Posterior vena cava (tissue), 2 donors: ENCODE measurements around the gene SLC35F6. TPM values are rescaled to one million over a fixed set of nuclear protein-coding genes. Genes with fewer than 3 reads are reported as not detected.

Experiments
- DNase-seq: peaks from one replicate; pipeline ENCODE4 v3.0.0-alpha.2; 2020; ENCODE audit warnings: low spot score
- intact Hi-C, 2 donors: fragments of 100-400 bp; cut with DNase I; formaldehyde crosslinking; loops; one replicate each; pipeline versions ENCODE4 v1.14.1 to v1.14.2; 2022 to 2023
- total RNA-seq, 2 donors: library from RNA; stranded (reverse); fragmentation: NEBNext Ultra II Directional; extraction: Animal tissue kit (Norgen Biotek cat#: 25700); gene quantifications; one replicate each; pipeline ENCODE4 v1.2.1, GENCODE V29; 2021
- donor health status: DM: yes; HTN: yes; CAD: no.
- donor health status: DM: yes; HTN: yes; CAD: no.

SLC35F6 gene
- total RNA-seq, 2 donors from 2014 or later, result 38.8 to 39.4 TPM

DNA sequence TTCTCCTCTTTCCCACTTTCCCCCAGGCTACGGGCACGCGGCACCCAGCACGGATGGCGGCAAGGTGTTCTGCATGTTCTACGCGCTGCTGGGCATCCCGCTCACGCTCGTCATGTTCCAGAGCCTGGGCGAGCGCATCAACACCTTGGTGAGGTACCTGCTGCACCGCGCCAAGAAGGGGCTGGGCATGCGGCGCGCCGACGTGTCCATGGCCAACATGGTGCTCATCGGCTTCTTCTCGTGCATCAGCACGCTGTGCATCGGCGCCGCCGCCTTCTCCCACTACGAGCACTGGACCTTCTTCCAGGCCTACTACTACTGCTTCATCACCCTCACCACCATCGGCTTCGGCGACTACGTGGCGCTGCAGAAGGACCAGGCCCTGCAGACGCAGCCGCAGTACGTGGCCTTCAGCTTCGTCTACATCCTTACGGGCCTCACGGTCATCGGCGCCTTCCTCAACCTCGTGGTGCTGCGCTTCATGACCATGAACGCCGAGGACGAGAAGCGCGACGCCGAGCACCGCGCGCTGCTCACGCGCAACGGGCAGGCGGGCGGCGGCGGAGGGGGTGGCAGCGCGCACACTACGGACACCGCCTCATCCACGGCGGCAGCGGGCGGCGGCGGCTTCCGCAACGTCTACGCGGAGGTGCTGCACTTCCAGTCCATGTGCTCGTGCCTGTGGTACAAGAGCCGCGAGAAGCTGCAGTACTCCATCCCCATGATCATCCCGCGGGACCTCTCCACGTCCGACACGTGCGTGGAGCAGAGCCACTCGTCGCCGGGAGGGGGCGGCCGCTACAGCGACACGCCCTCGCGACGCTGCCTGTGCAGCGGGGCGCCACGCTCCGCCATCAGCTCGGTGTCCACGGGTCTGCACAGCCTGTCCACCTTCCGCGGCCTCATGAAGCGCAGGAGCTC, 36.2 kb upstream of the SLC35F6 start:
- intact Hi-C loops, result no loop called here
- DNase-seq, result no peak

DNA sequence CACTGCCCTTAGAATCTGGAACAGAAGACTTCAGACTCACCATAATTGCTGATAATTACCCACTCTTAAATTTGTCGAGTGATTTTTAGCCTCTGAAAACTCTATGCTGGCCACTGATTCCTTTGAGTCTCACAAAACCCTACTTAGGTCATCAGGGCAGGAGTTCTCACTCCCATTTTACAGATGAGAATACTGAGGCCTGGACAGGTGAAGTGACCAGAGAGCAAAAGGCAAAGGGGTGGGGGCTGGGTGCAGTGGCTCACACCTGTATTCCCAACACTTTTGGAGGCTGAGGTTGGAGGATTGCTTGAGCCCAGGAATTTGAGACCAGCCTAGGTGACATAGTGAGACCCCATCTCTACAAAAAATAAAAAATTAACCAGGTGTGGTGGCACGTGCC, 34.8 kb upstream of the SLC35F6 start:
- DNase-seq, result no peak
- intact Hi-C loops, result no loop called here

GRCh38 chr2:26730549-26731344, 33.3 kb upstream of the SLC35F6 start:
- DNase-seq, result no peak
- intact Hi-C loops, result loop anchor here in 1 of 2 donors (5.0 kb wide), 1 partner anchor 53 kb away; no protein-coding TSS in a partner anchor

GRCh38 chr2:26731714-26732113, 32.4 kb upstream of the SLC35F6 start:
- intact Hi-C loops, result loop anchor here in 1 of 2 donors (5.0 kb wide), 1 partner anchor 54 kb away; no protein-coding TSS in a partner anchor

DNA sequence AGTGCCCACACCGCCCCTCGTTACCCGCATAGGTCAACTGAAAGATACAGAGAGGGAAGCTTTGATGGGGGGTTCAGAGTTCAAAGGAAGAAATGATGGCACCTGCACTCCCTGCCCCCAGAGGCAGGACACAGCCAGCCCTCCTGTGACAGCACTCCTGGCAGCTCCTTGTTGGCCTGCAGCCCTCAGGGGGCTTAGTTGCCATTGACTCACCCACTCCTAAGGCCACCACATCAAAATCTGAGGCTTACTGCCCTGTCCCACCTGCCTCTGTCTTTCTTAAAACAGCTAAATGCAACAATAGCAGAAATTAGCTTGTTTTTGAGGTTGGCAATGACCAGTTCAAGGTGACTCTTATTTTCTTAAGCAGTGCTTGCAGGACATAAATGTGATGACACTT, 31.6 kb upstream of the SLC35F6 start:
- DNase-seq, result no peak
- intact Hi-C loops, result loop anchor here in 1 of 2 donors (5.0 kb wide), 1 partner anchor 55 kb away; no protein-coding TSS in a partner anchor

More at GRCh38 chr2:26731714-26732113, 32.4 kb upstream of the SLC35F6 start:
- no peak for DNase-seq

DNA sequence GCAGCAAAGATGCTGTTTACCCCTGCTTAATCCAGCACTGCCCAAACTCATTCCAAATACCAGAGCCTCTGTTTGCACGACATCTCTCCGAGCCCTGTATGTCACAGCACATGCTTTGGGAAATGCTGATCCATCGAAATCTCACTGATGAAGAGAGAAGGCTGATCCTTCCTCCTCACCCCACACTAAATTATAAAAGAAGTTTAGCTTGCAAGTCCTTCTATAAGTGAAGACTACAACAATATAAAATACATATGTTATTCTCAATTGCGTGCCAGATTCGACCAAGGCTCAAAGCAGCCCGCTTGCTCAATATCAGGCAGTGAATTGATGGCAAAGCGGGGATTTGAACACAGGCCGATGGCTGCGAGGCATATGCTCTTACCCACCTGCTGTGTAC, 30.7 kb upstream of the SLC35F6 start:
- DNase-seq, result no peak
- intact Hi-C loops, result loop anchor here in 1 of 2 donors (5.0 kb wide), 1 partner anchor 56 kb away; no protein-coding TSS in a partner anchor

DNA sequence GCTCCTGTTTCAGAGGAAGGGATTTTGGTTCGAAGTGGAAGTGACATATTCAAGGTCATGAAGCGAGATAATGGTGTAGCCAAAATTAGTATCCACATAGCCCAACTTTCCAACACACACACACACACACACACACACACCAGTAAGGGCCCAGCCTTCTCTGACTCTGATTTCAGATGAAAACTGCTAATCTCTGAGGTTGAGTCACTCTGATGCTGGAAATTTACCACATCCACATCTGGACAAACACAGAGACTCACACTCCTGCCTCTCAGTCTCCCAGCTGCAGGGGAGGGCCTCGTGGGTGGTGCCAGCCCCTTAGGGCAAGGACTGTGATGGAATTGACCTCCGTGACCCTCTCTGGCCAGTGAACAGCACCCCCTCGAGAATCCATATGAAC, 29.0 kb upstream of the SLC35F6 start:
- no peak for DNase-seq
- intact Hi-C loops, result no loop called here

- DNase-seq, result no peak
- intact Hi-C loops, result no loop called here
Observed at GRCh38 chr2:26735883-26736588, 28.0 kb upstream of the SLC35F6 start.

DNA sequence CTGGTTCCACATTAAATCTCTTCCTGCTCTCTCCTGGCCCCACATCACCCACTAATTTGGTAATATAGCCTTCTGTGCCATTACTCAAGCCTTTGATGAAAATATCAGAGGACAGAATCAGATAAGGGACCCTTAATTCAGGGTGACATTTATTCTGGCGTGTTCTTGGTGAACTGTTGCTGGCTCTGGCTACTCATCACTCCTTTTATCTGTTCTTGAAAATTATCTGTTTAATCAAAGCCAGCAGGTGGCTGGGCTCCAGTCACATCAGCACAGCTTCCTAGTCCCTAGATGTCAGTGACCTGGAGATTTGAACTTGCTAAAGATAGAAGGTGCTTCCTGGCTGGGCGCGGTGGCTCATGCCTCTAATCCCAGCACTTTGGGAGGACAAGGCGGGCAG, 26.9 kb upstream of the SLC35F6 start:
- intact Hi-C loops, result no loop called here
- DNase-seq, result no peak

- DNase-seq, result no peak
- intact Hi-C loops, result no loop called here
Observed at GRCh38 chr2:26738481-26738880, 25.6 kb upstream of the SLC35F6 start.

GRCh38 chr2:26739514-26739913, 24.6 kb upstream of the SLC35F6 start:
- intact Hi-C loops, result no loop called here
- no peak for DNase-seq

DNA sequence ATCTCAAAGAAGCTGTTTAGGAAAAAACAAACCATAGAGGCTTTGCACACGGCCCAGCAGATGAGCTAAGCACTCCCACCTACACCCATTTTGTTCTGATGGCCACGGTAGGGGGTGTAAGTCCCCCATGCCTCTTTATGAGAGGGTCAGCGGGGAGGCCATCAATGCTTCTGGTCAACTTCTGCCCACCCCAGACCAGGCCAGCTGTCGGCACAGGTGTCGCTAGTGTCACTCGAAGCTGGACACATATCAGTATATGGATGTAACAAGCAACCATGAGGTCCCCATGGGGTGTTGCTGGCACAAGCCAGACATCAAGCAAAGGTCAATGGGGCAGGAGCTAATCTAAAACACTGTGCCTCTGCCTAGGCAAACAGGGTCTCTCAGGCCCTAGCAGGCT, 23.7 kb upstream of the SLC35F6 start:
- no peak for DNase-seq
- intact Hi-C loops, result no loop called here

GRCh38 chr2:26740890-26741302, 23.2 kb upstream of the SLC35F6 start:
- no peak for DNase-seq
- intact Hi-C loops, result no loop called here

GRCh38 chr2:26742048-26742770, 21.9 kb upstream of the SLC35F6 start:
- DNase-seq, result no peak
- intact Hi-C loops, result no loop called here

GRCh38 chr2:26743852-26744251, 20.2 kb upstream of the SLC35F6 start:
- no peak for DNase-seq
- intact Hi-C loops, result no loop called here

DNA sequence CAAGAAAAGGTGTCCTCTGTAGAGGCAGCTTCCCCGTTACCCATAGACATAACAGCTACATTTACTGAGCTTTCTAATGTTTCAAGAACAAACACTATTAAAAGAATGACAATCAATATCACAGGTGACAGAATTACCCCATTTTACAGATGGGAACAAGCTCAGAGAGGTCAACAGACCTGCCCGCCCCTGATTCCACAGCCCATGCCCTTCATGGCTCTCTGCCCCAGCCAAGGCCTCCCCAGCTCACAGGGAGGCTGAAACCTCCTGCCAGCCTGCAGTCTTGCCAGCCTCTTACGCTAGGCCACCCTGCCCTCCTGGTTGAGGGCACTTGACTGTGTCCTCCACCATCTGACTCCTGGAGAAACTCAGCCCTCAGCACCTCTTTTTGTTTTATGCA, 19.1 kb upstream of the SLC35F6 start:
- intact Hi-C loops, result no loop called here

DNA sequence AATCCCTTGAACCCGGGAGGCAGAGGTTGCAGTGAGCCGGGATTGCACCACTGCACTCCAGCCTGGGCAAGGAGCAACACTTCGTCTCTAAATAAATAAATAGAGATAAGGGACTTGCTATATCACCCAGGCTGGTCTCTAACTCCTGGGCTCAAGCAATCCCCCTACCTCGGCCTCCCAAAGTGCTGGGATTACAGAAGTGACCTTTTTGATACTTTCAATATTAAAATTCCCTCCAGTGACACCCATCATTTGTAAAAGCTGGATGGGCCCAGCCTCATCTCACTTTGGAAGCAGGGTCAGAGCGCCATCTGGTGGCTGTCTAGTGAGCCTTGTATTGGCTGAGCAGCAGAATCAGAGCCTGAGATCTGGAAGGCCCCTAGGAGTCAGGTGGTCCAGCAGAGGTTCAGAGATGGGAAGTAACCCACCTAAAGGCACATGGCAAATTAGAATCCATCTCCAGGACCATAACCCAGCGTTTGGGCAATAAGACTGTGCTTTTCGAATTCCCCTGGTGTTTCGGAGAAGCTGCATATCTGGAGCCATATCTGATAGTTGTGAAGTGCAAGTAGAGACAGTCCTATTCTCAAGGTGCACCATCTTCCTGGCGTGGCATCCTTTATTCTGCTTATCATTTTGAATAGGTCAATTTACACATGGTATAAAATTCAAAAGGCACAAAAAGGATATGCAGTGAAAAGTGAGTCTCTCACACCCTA, 18.3 kb upstream of the SLC35F6 start:
- peak; percentile 95 for DNase-seq
- intact Hi-C loops, result loop anchor here (2.0 kb wide), 2 partner anchors 139 to 141 kb away; no protein-coding TSS in a partner anchor

More for the DNA sequence above, 19.1 kb upstream of the SLC35F6 start:
- DNase-seq, result no peak

DNA sequence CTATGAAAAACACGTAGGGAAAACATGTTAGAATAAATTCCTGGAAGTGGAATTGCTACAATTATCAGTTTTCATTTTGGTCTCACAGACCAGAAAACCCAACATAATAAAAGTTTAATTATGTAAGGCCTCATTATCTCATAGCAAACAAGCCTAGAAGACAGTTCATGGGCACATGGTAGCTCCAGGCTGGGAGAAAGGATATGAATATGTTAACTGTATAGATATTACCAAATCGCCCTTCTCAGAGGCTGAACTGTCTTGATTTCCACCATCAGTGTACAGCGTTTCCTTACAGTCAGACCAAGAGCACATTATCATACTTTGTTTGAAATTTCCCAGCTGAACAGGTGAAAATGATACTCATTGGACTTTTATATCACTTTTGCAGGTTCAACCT, 17.1 kb upstream of the SLC35F6 start:
- no peak for DNase-seq
- intact Hi-C loops, result loop anchor here (2.0 kb wide), 2 partner anchors 140 to 142 kb away; no protein-coding TSS in a partner anchor
